K562 (cell line): ENCODE results near the gene GP1BB. TPM values are rescaled to one million over a fixed set of nuclear protein-coding genes. Genes with fewer than 3 reads are reported as not detected.
A peak's percentile ranks its signal among the peaks of the same experiment; 100 is the strongest.

Source experiments
- CSDE1 ChIP-seq, 2 experiments: fragments of 450-650 bp; IDR thresholded peaks; 2 replicates each; pipeline ENCODE4 v1.6.1; 2016; ENCODE audit warnings: mild to moderate bottlenecking in 1 of 2
- DIDO1 ChIP-seq: fragments of 450-650 bp; IDR thresholded peaks from 2 replicates; pipeline ENCODE4 v1.6.1; 2016; ENCODE audit warnings: low read depth, missing biosample characterization, missing genetic modification characterization
- E4F1 ChIP-seq: fragments of 250-450 bp; sonication (Bioruptor Pico); IDR thresholded peaks from 2 replicates; pipeline ENCODE4 v1.5.0; 2021; ENCODE audit warnings: mild to moderate bottlenecking, borderline replicate concordance
- HMG20B ChIP-seq: fragments of 250-450 bp; sonication (Bioruptor Pico); IDR thresholded peaks from 2 replicates; pipeline ENCODE4 v1.5.0; 2021; ENCODE audit warnings: mild to moderate bottlenecking
- KHSRP ChIP-seq: fragments of 450-650 bp; IDR thresholded peaks from 2 replicates; pipeline ENCODE4 v1.6.1; 2017
- PBX2 ChIP-seq, 2 experiments: IDR thresholded peaks in 1 of 2; conservative IDR thresholded peaks in 1 of 2; 2 replicates each; pipeline ENCODE4 v1.6.1; 2016; ENCODE audit warnings: low read depth in 2 of 2, mild to moderate bottlenecking in 1 of 2, missing compliant biosample characterization in 1 of 2, missing genetic modification characterization in 1 of 2, moderate library complexity in 1 of 2
- SIX5 ChIP-seq, 2 experiments: IDR thresholded peaks; 2 replicates each; pipeline ENCODE4 v1.6.1; 2011; ENCODE audit warnings: low read length in 2 of 2, borderline replicate concordance in 1 of 2, low read depth in 1 of 2, mild to moderate bottlenecking in 1 of 2, moderate library complexity in 1 of 2; ENCODE audit not compliant: insufficient read depth in 1 of 2
- STAT6 ChIP-seq: sonication (generic); formaldehyde crosslinking; IDR thresholded peaks from 2 replicates; pipeline ENCODE4 v1.8.1; 2023; ENCODE audit warnings: mild to moderate bottlenecking, missing genetic modification reagents
- TFAP4 ChIP-seq: sonication (generic); formaldehyde crosslinking; IDR thresholded peaks from 2 replicates; pipeline ENCODE4 v1.8.0; 2022; ENCODE audit warnings: missing genetic modification reagents, mild to moderate bottlenecking, moderate library complexity, borderline replicate concordance
- ZNF224 ChIP-seq: sonication (generic); formaldehyde crosslinking; IDR thresholded peaks from 2 replicates; pipeline ENCODE4 v1.8.0; 2022; ENCODE audit warnings: mild to moderate bottlenecking, missing genetic modification reagents
- ZNF263 ChIP-seq: sonication (generic); formaldehyde crosslinking; IDR thresholded peaks from 2 replicates; pipeline ENCODE4 v1.8.0; 2022; ENCODE audit warnings: mild to moderate bottlenecking, missing genetic modification reagents, borderline replicate concordance
- ZNF518B ChIP-seq: fragments of 250-450 bp; sonication (Bioruptor Pico); IDR thresholded peaks from 2 replicates; pipeline ENCODE4 v1.5.0; 2021; ENCODE audit warnings: mild to moderate bottlenecking, moderate library complexity
- polyA plus RNA-seq, 8 experiments: library from polyadenylated mRNA; depleted of rRNA in 4 of 8; stranded (reverse) in 5 of 8; unstranded in 3 of 8; fragments of >200 nt; fragmentation: Nextera tagmentation in 2 of 8; fragmentation: Illumina TruSeq in 1 of 8; extraction: Ambion mirVana in 2 of 8; extraction: Trizol in 1 of 8; gene quantifications; 2 replicates each; pipeline versions ENCODE4 v1.2.1 to v1.2.3, GENCODE V29; 2011 to 2014; ENCODE audit warnings: inconsistent platforms in 1 of 8, missing spikeins in 1 of 8
- total RNA-seq, 7 experiments: library from RNA; depleted of rRNA in 6 of 7; stranded (reverse); fragments of >200 nt in 6 of 7; fragmentation: Illumina TruSeq in 2 of 7; extraction: Trizol in 2 of 7; gene quantifications; 2 replicates each; pipeline versions ENCODE4 v1.2.1 to v1.2.3, GENCODE V29; 2011 to 2021; ENCODE audit warnings: low replicate concordance in 1 of 7

The GP1BB gene
- total and polyA plus RNA-seq, 9 of the 15 experiments (the other 6 are each of a cell fraction or from before 2014, with no cell fraction given) = 0.69 to 162 (median 2.8) TPM

- no peak for TF ChIP-seq E4F1 (CRISPR knock-in tag)
- TF ChIP-seq DIDO1 = no peak
- no peak for TF ChIP-seq ZNF263 (CRISPR knock-in tag)
- no peak for TF ChIP-seq ZNF224
- no peak for TF ChIP-seq HMG20B (CRISPR knock-in tag)
- no peak for TF ChIP-seq SIX5 (IDR thresholded peaks at IDR 0.05; ENCODE audit: borderline replicate concordance in 1 of 2, insufficient read depth in 1 of 2, low read depth in 1 of 2, low read length in 2 of 2)
- no peak for TF ChIP-seq ZNF518B (CRISPR knock-in tag)
- no peak for TF ChIP-seq PBX2 (CRISPR knock-in tag; IDR thresholded peaks at IDR 0.05; ENCODE audit: low read depth)
- TF ChIP-seq PBX2 (tag; conservative IDR thresholded peaks at IDR 0.05; ENCODE audit: low read depth) = 0 out of 2 replicates have a peak, but pooled peaks have one; percentile 14
- TF ChIP-seq CSDE1 (IDR thresholded peaks at IDR 0.05) = no peak
- TF ChIP-seq KHSRP = no peak; the same call in 1 of the 2 replicates
- no peak for TF ChIP-seq TFAP4 (CRISPR knock-in tag)
- no peak for TF ChIP-seq STAT6 (CRISPR knock-in tag)
These were observed 42.2 kb upstream of the GP1BB start (continued) for GRCh38 chr22:19680911-19681862.
